NB4 (cell line): ENCODE data around the gene BICD2.

ENCODE experiments used
- DNase-seq: peaks from one replicate; pipeline ENCODE4 v3.0.0; 2010; ENCODE audit warnings: low read depth
- H3K4me3 ChIP-seq: one replicate; pipeline ENCODE4 v1.5.1; 2011; ENCODE audit warnings: mild to moderate bottlenecking, low read depth, low read length, moderate library complexity
- MYC ChIP-seq: IDR thresholded peaks from 2 replicates; pipeline ENCODE4 v1.6.1; 2011; ENCODE audit warnings: low read depth, low read length
- POLR2A ChIP-seq: IDR thresholded peaks from 2 replicates; pipeline ENCODE4 v1.6.1; 2011; ENCODE audit warnings: mild to moderate bottlenecking; ENCODE audit not compliant: insufficient read length; ENCODE audit errors: extremely low read depth
- TF ChIP-seq, protein P1 (sequence below): IDR thresholded peaks from 2 replicates; pipeline ENCODE4 v1.6.1; 2011; ENCODE audit warnings: low read depth, low read length
- TF ChIP-seq, protein P2 (sequence below): IDR thresholded peaks from one replicate; pipeline ENCODE4 v1.5.1; 2012; ENCODE audit warnings: low read depth, low read length

The BICD2 gene

DNA sequence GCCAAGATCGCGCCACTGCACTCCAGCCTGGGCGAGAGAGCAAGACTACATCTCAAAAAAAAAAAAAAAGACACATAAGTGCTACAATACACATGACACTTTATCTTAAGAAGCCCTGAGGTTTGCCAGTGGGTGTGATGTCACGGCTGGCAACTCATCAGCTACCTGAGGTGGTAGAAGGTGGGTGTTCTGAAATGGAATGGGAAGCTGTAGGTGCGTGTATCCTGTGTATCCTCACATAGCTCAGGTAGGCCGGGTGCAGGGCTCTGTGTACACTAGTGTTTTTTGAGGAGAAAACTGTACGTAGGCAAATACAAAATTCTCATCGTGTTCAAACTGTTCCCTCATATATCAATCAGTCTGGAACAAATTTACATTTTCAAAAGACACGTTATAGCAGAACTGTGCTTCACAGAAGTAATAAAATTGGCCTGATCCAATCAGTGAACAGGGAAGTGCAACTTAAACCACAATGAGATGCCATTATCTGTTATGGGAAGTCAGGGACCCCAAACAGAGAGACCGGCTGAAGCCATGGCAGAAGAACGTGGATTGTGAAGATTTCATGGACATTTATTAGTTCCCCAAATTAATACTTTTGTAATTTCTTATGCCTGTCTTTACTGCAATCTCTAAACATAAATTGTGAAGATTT is 10.4 kb downstream of the BICD2 start:
- no peak for TF ChIP-seq MYC
- TF ChIP-seq, protein P1, sequence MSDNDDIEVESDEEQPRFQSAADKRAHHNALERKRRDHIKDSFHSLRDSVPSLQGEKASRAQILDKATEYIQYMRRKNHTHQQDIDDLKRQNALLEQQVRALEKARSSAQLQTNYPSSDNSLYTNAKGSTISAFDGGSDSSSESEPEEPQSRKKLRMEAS = no peak
- no peak for TF ChIP-seq POLR2A
- TF ChIP-seq, protein P2, sequence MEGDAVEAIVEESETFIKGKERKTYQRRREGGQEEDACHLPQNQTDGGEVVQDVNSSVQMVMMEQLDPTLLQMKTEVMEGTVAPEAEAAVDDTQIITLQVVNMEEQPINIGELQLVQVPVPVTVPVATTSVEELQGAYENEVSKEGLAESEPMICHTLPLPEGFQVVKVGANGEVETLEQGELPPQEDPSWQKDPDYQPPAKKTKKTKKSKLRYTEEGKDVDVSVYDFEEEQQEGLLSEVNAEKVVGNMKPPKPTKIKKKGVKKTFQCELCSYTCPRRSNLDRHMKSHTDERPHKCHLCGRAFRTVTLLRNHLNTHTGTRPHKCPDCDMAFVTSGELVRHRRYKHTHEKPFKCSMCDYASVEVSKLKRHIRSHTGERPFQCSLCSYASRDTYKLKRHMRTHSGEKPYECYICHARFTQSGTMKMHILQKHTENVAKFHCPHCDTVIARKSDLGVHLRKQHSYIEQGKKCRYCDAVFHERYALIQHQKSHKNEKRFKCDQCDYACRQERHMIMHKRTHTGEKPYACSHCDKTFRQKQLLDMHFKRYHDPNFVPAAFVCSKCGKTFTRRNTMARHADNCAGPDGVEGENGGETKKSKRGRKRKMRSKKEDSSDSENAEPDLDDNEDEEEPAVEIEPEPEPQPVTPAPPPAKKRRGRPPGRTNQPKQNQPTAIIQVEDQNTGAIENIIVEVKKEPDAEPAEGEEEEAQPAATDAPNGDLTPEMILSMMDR = no peak
- no peak for DNase-seq
- no peak overlapping the region for H3K4me3 ChIP-seq

DNA sequence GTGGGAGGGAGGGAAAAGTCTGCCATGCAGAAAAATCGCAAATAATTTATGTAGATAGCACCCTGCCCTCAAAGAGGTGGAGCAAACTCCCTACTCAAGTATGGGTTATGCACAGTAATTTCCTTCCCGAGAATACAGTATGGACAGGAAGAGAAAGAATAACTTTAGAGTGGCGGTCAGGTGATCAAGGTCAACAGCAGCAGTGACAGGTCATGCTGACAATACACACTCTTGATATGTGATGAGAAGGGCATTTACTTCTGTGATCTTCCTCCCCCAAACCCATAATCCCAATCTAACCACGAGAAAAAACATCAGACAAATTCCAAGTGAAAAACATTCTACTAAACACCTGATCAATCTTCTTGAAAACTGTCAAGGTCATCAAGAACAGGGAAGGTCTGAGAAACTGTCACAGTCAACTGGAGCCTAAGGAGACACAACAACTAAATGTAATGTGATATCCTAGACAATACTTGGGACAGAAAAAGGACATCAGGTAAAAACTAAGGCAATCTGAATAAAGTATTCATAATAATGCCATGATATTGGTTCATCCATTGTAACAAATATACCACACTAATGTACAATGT is 11.7 kb downstream of the BICD2 start:
- TF ChIP-seq POLR2A = no peak
- TF ChIP-seq MYC = no peak
- TF ChIP-seq, protein P2 = no peak
- TF ChIP-seq, protein P1 = no peak
- no peak for DNase-seq
- H3K4me3 ChIP-seq = no peak overlapping the region

DNA sequence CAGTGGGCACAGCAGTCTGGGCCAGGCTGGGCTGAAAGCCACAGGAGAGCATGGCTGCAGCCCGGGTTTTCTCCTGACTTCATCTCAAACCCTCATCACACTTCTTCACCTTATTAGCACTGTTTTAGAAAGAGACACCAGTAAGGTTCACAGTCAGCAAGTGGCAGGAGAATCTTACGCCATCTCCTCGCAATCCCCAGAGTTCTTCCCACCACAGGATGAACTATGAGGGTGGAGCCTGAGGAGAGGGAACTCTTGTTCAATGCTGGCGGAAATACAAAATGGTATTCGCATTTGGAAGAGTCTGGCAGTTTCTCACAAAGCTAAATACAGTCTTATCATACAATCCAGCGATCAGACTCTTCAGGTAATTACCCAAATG is 14.7 kb downstream of the BICD2 start:
- peak; percentile 64 for DNase-seq
- TF ChIP-seq POLR2A (no peak), MYC (no peak)
- TF ChIP-seq, protein P2 = no peak
- TF ChIP-seq, protein P1 = no peak
- no peak overlapping the region for H3K4me3 ChIP-seq

DNA sequence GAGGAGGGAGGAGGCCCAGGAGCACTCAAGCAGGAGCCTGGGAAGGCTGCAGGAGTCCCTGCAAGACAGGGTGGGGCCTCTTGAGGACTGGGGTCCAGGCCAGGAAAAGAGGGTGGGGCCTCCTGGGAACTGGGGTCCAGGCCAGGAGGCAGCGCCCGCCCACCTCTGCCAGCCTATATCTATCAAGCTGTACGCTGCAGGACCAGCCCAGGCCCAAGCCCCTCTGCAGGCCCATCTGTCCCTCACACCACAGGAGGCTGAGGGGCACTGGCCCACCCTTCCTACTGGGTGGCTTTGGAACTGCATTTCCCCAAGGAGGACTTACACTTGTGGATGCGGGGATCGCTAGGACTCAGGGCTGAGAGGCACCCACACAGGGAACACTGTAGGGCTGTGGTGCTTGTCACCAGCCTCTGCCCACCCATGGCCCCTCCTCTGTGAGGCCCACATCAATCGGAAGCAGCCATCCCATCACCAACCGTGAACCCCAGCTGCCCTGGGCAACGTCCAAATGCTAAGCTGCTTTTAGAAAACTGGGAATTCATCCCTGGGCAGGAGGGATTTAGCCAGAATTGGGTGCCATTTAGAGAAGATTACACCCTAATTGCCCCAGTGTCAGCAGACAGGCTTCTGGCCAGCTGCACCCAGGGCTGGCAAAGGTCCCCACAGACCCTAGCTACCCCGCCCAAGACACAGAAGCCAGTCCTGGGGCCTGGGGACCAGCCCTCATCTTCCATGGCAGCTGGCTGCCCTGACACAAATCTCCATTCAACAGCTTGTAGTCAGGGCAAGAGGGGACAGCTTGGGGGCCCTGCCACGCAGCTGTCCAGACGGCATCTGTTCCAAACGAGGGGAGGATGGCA is 15.3 kb downstream of the BICD2 start:
- H3K4me3 ChIP-seq = no peak overlapping the region
- DNase-seq = no peak
- TF ChIP-seq, protein P2 = no peak
- TF ChIP-seq MYC (no peak), POLR2A (no peak)
- TF ChIP-seq, protein P1 = no peak

DNA sequence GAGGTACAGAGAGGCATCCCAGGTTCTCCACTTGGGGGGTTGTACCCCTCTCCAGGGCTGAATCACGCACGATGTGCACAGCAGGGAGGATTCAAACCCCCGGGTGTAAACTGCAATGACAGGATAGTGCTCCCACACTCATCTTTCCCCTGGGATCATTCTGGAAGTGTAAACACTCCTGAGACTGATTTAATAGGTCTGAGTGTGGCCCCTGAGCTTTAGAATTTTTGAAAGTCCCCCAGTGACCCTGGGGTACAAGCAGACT is 16.5 kb downstream of the BICD2 start:
- no peak overlapping the region for H3K4me3 ChIP-seq
- TF ChIP-seq, protein P2 = no peak
- no peak for TF ChIP-seq POLR2A
- no peak for TF ChIP-seq MYC
- TF ChIP-seq, protein P1 = no peak
- no peak for DNase-seq
